PFSK-1 (cell line): Measurements from ENCODE around the gene MED15.

Source experiments
- POLR2AphosphoS5 ChIP-seq: IDR thresholded peaks from 2 replicates; pipeline ENCODE4 v1.6.1; 2012; ENCODE audit warnings: low read depth, mild to moderate bottlenecking, control low read depth, low read length, moderate library complexity
- REST ChIP-seq, 2 experiments: IDR thresholded peaks; 2 replicates each; pipeline versions ENCODE4 v1.6.1 to v1.8.0; 2011 to 2012; ENCODE audit warnings: low read depth in 2 of 2, low read length in 2 of 2, control low read depth in 1 of 2, inconsistent platforms in 1 of 2, mild to moderate bottlenecking in 1 of 2, moderate library complexity in 1 of 2; ENCODE audit not compliant: insufficient read depth in 1 of 2
- SIN3A ChIP-seq: IDR thresholded peaks from 2 replicates; pipeline ENCODE4 v1.6.1; 2012; ENCODE audit warnings: mild to moderate bottlenecking, low read length, moderate library complexity, borderline replicate concordance; ENCODE audit not compliant: insufficient read depth
- TAF1 ChIP-seq: IDR thresholded peaks from 2 replicates; pipeline ENCODE4 v1.6.1; 2012; ENCODE audit warnings: low read length, control low read depth, borderline replicate concordance; ENCODE audit not compliant: insufficient read depth

GRCh38 chr22:20516399-20516798, 9.0 kb downstream of the MED15 start:
- TF ChIP-seq REST (IDR thresholded peaks at IDR 0.05; ENCODE audit: insufficient read depth in 1 of 2, low read depth in 2 of 2, low read length in 2 of 2): no peak
- no peak for TF ChIP-seq SIN3A
- no peak for TF ChIP-seq POLR2AphosphoS5
- no peak for TF ChIP-seq TAF1
